Liver (tissue), 9 donors: Measurements from ENCODE around the gene NAA16. TPM values are rescaled to one million over a fixed set of nuclear protein-coding genes. Genes with fewer than 3 reads are reported as not detected.

ENCODE experiments used
- DNase-seq: peaks from one replicate; pipeline ENCODE4 v3.0.0-alpha.2; 2017; ENCODE audit warnings: low spot score
- H3K27ac ChIP-seq, 2 donors: one replicate each; pipeline ENCODE4 v1.7.0; 2013; ENCODE audit warnings: inconsistent platforms in 2 of 2, low read length in 2 of 2, control low read depth in 1 of 2, low read depth in 1 of 2, mild to moderate bottlenecking in 1 of 2
- H3K27me3 ChIP-seq, 4 donors: one replicate each; pipeline versions ENCODE4 v1.6.1 to v1.7.0; 2013; ENCODE audit warnings: low read length in 3 of 4, inconsistent platforms in 1 of 4, mild to moderate bottlenecking in 1 of 4, moderate library complexity in 1 of 4; ENCODE audit not compliant: control insufficient read depth in 4 of 4, insufficient read depth in 4 of 4
- H3K36me3 ChIP-seq, 4 donors: one replicate each; pipeline versions ENCODE4 v1.6.1 to v1.7.0; 2013; ENCODE audit warnings: low read length in 3 of 4, mild to moderate bottlenecking in 3 of 4, low read depth in 1 of 4, moderate library complexity in 1 of 4; ENCODE audit not compliant: control insufficient read depth in 4 of 4, insufficient read depth in 3 of 4
- H3K4me1 ChIP-seq, 4 donors: one replicate each; pipeline versions ENCODE4 v1.6.1 to v1.7.0; 2013; ENCODE audit warnings: low read length in 3 of 4, mild to moderate bottlenecking in 3 of 4, moderate library complexity in 1 of 4; ENCODE audit not compliant: control insufficient read depth in 4 of 4, insufficient read depth in 4 of 4
- H3K4me3 ChIP-seq, 3 donors: one replicate each; pipeline versions ENCODE4 v1.6.1 to v1.7.0; 2013; ENCODE audit warnings: low read length in 3 of 3, control low read depth in 1 of 3, low read depth in 1 of 3, mild to moderate bottlenecking in 1 of 3
- H3K9ac ChIP-seq, 2 donors: one replicate each; pipeline ENCODE4 v1.7.0; 2013; ENCODE audit warnings: low read length in 2 of 2, mild to moderate bottlenecking in 2 of 2, moderate library complexity in 2 of 2, control low read depth in 1 of 2, low read depth in 1 of 2
- H3K9me3 ChIP-seq, 4 donors: one replicate each; pipeline versions ENCODE4 v1.6.1 to v1.7.0; 2013; ENCODE audit warnings: low read length in 3 of 4; ENCODE audit not compliant: control insufficient read depth in 4 of 4
- CTCF ChIP-seq: fragments of 150-350 bp; IDR thresholded peaks from 2 replicates; pipeline ENCODE4 v1.5.1; 2017; ENCODE audit warnings: improper control_type of control experiment, low read depth, low read length; ENCODE audit not compliant: missing input control
- EGR1 ChIP-seq, 2 donors: IDR thresholded peaks; 2 replicates each; pipeline ENCODE4 v1.6.1; 2016 to 2018; ENCODE audit warnings: antibody characterized with exemption in 2 of 2, low read depth in 2 of 2
- FOXA1 ChIP-seq: IDR thresholded peaks from 2 replicates; pipeline ENCODE4 v1.6.1; 2016; ENCODE audit warnings: antibody characterized with exemption
- FOXA2 ChIP-seq: IDR thresholded peaks from 2 replicates; pipeline ENCODE4 v1.6.1; 2016; ENCODE audit warnings: antibody characterized with exemption
- GABPA ChIP-seq, 2 donors: IDR thresholded peaks in 1 of 2; conservative IDR thresholded peaks in 1 of 2; 2 replicates each; pipeline ENCODE4 v1.6.1; 2016; ENCODE audit warnings: antibody characterized with exemption in 2 of 2, mild to moderate bottlenecking in 1 of 2, moderate library complexity in 1 of 2
- HNF4A ChIP-seq, 2 donors: conservative IDR thresholded peaks; 2 replicates each; pipeline ENCODE4 v1.6.1; 2016; ENCODE audit warnings: antibody characterized with exemption in 2 of 2, mild to moderate bottlenecking in 2 of 2
- JUND ChIP-seq, 2 donors: IDR thresholded peaks; 2 replicates each; pipeline ENCODE4 v1.6.1; 2016; ENCODE audit warnings: antibody characterized with exemption in 2 of 2
- NR2F2 ChIP-seq: IDR thresholded peaks from 2 replicates; pipeline ENCODE4 v1.6.1; 2016; ENCODE audit warnings: antibody characterized with exemption
- RAD21 ChIP-seq, 2 donors: IDR thresholded peaks; 2 replicates each; pipeline ENCODE4 v1.6.1; 2016; ENCODE audit warnings: antibody characterized with exemption in 2 of 2, mild to moderate bottlenecking in 2 of 2
- TAF1 ChIP-seq: conservative IDR thresholded peaks from 2 replicates; pipeline ENCODE4 v1.6.1; 2016; ENCODE audit warnings: antibody characterized with exemption, mild to moderate bottlenecking
- YY1 ChIP-seq: IDR thresholded peaks from 2 replicates; pipeline ENCODE4 v1.6.1; 2016; ENCODE audit warnings: antibody characterized with exemption, mild to moderate bottlenecking
- WGBS: extraction: QIAGEN DNeasy Blood & Tissue Kit; methylation state at CpG from one replicate; pipeline ENCODE4 v1.1.7; 2013; 5-methylcytosine and 5-hydroxymethylcytosine counted together
- polyA plus RNA-seq, 2 donors: library from polyadenylated mRNA; stranded (reverse) in 1 of 2; unstranded in 1 of 2; fragments of 200-250 nt in 1 of 2; fragments of >200 nt in 1 of 2; fragmentation: Nextera tagmentation in 1 of 2; extraction: Ambion mirVana in 1 of 2; gene quantifications; one replicate each; pipeline versions ENCODE4 v1.2.1 to v1.2.3, GENCODE V29; 2013 to 2015
- total RNA-seq, 2 donors: library from RNA; depleted of rRNA; stranded (reverse); fragments of >200 nt; gene quantifications; one replicate each; pipeline ENCODE4 v1.2.3, GENCODE V29; 2014
- TF ChIP-seq, protein P1 (sequence below): IDR thresholded peaks from 2 replicates; pipeline ENCODE4 v1.6.1; 2016; ENCODE audit warnings: antibody characterized with exemption, mild to moderate bottlenecking
- donor health status: healthy.
- donor health status: healthy.
- donor health status: healthy.
- donor health status: healthy.
- donor health status: healthy.

Gene NAA16
- total and polyA plus RNA-seq, 4 donors: 2.6 to 11.5 (median 9.2) TPM

DNA sequence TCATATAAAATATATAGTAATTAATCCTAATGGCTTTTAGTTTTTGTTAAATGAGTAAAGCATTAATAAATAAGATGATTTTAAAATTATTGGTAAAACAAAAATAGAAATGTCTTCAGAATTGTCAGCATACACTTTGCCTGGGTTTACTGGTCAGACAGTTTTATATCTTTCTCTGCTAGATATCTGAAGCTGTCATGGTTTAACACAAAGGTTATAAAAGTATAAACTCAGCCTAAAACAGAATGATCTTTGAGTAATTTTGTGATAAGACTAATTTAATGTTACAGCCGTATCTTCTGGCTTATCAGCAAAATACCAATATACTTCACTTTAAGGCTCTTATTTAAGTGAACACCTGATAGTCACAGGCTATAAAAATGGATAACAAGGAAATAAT lies 17.8 kb upstream of the NAA16 start:
- H3K27me3 ChIP-seq: no peaks in the 10 kb centered on the region
- no peak overlapping the region for H3K9ac ChIP-seq
- H3K36me3 ChIP-seq: no peaks in the 10 kb centered on the region
- no peak for DNase-seq
- H3K9me3 ChIP-seq: no peaks in the 10 kb centered on the region
- TF ChIP-seq FOXA2 (no peak), JUND (IDR thresholded peaks at IDR 0.05) (no peak), EGR1 (IDR thresholded peaks at IDR 0.05; ENCODE audit: low read depth in 2 of 2) (no peak)
- WGBS: 88% methylated on average over 1 of the region's 1 CpG
- no peak overlapping the region for H3K4me3 ChIP-seq
- H3K4me1 ChIP-seq: no peaks in the 10 kb centered on the region
- H3K27ac ChIP-seq: no peak overlapping the region

DNA sequence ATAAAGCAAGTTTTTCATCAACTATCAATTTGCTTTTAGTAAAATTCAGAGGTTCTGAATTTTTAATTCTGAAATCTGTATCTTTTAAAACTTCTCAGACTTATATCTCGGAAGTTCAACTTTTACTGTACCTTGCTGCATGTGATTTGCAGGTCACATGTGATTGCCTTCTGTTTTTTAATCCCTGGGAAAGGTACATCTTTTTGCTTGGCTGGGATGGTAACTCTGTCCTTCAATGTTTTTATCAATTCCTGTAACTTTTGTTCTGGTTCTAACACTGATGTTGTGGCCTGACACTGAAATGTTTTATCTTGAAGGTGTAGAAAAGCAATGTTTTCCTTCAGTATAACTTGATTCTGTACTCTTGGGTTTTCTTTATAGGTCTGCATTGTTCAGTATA lies 16.2 kb upstream of the NAA16 start:
- H3K36me3 ChIP-seq: no peaks in the 10 kb centered on the region
- H3K9ac ChIP-seq: no peak overlapping the region
- H3K9me3 ChIP-seq: no peaks in the 10 kb centered on the region
- no peaks in the 10 kb centered on the region for H3K4me1 ChIP-seq
- DNase-seq: no peak
- no peak overlapping the region for H3K27ac ChIP-seq
- WGBS: 99% methylated on average over 1 of the region's 1 CpG
- TF ChIP-seq, protein P1, sequence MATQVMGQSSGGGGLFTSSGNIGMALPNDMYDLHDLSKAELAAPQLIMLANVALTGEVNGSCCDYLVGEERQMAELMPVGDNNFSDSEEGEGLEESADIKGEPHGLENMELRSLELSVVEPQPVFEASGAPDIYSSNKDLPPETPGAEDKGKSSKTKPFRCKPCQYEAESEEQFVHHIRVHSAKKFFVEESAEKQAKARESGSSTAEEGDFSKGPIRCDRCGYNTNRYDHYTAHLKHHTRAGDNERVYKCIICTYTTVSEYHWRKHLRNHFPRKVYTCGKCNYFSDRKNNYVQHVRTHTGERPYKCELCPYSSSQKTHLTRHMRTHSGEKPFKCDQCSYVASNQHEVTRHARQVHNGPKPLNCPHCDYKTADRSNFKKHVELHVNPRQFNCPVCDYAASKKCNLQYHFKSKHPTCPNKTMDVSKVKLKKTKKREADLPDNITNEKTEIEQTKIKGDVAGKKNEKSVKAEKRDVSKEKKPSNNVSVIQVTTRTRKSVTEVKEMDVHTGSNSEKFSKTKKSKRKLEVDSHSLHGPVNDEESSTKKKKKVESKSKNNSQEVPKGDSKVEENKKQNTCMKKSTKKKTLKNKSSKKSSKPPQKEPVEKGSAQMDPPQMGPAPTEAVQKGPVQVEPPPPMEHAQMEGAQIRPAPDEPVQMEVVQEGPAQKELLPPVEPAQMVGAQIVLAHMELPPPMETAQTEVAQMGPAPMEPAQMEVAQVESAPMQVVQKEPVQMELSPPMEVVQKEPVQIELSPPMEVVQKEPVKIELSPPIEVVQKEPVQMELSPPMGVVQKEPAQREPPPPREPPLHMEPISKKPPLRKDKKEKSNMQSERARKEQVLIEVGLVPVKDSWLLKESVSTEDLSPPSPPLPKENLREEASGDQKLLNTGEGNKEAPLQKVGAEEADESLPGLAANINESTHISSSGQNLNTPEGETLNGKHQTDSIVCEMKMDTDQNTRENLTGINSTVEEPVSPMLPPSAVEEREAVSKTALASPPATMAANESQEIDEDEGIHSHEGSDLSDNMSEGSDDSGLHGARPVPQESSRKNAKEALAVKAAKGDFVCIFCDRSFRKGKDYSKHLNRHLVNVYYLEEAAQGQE: no peak
- no peak for TF ChIP-seq HNF4A (conservative IDR thresholded peaks at IDR 0.05)
- TF ChIP-seq NR2F2: no peak
- no peak for TF ChIP-seq YY1
- no peak for TF ChIP-seq EGR1 (IDR thresholded peaks at IDR 0.05; ENCODE audit: low read depth in 2 of 2)
- no peak for TF ChIP-seq RAD21 (IDR thresholded peaks at IDR 0.05)
- no peak for TF ChIP-seq JUND (IDR thresholded peaks at IDR 0.05)
- TF ChIP-seq TAF1: no peak
- TF ChIP-seq GABPA (IDR thresholded peaks at IDR 0.05 in 1 of 2, conservative IDR thresholded peaks at IDR 0.05 in 1 of 2): no peak
- no peak overlapping the region for H3K4me3 ChIP-seq
- H3K27me3 ChIP-seq: no peaks in the 10 kb centered on the region

- TF ChIP-seq FOXA1: no peak
- TF ChIP-seq CTCF: no peak
- TF ChIP-seq RAD21 (IDR thresholded peaks at IDR 0.05): no peak
- TF ChIP-seq EGR1 (IDR thresholded peaks at IDR 0.05; ENCODE audit: low read depth in 2 of 2): no peak
- Histone ChIP-seq H3K27ac (no peak overlapping the region), H3K4me1 (no peaks in the 10 kb centered on the region), H3K27me3 (no peaks in the 10 kb centered on the region), H3K9me3 (no peaks in the 10 kb centered on the region), H3K36me3 (no peaks in the 10 kb centered on the region), H3K9ac (no peak overlapping the region), H3K4me3 (no peak overlapping the region)
- 99% methylated on average over 1 of the region's 1 CpG for whole genome bisulfite sequencing
- no peak for DNase-seq
Measured at GRCh38 chr13:41295973-41296372, 15.1 kb upstream of the NAA16 start.
